ENCODE results near the gene NRAP. TPM values are rescaled to one million over a fixed set of nuclear protein-coding genes. Genes with fewer than 3 reads are reported as not detected.

NRAP gene
- total RNA-seq, 4 donors from 2014 or later = 0.07 to 0.37 TPM; not detected in 2

GRCh38 chr10:113581092-113581491 lies 82.7 kb downstream of the NRAP start:
- H3K9me3 ChIP-seq = no peaks in the 10 kb centered on the region
- H3K4me1 ChIP-seq = no peaks in the 10 kb centered on the region
- H3K27me3 ChIP-seq = no peaks in the 10 kb centered on the region
- H3K4me3 ChIP-seq = no peak overlapping the region
- no peak overlapping the region for H3K27ac ChIP-seq
- no peaks in the 10 kb centered on the region for H3K36me3 ChIP-seq
- DNase-seq = no peak
- intact Hi-C loops (cut with DNase I; ENCODE audit: low total_unique reads) = no loop called here
- TF ChIP-seq CTCF (IDR thresholded peaks at IDR 0.05) (no peak), POLR2A (IDR thresholded peaks at IDR 0.05) (no peak)

GRCh38 chr10:113578773-113579172 lies 85.1 kb downstream of the NRAP start:
- no peaks in the 10 kb centered on the region for H3K36me3 ChIP-seq
- intact Hi-C loops (cut with DNase I; ENCODE audit: low total_unique reads) = no loop called here
- H3K4me1 ChIP-seq = no peaks in the 10 kb centered on the region
- TF ChIP-seq POLR2A (IDR thresholded peaks at IDR 0.05) = no peak
- TF ChIP-seq CTCF (IDR thresholded peaks at IDR 0.05) = no peak
- no peak overlapping the region for H3K4me3 ChIP-seq
- no peaks in the 10 kb centered on the region for H3K9me3 ChIP-seq
- no peak overlapping the region for H3K27ac ChIP-seq
- no peak for DNase-seq
- H3K27me3 ChIP-seq = no peaks in the 10 kb centered on the region

GRCh38 chr10:113576852-113577251 lies 87.0 kb downstream of the NRAP start:
- H3K27me3 ChIP-seq = no peaks in the 10 kb centered on the region
- intact Hi-C loops (cut with DNase I; ENCODE audit: low total_unique reads) = no loop called here
- H3K27ac ChIP-seq = no peak overlapping the region
- DNase-seq = no peak
- H3K9me3 ChIP-seq = no peaks in the 10 kb centered on the region
- TF ChIP-seq CTCF (IDR thresholded peaks at IDR 0.05) (no peak), POLR2A (IDR thresholded peaks at IDR 0.05) (no peak)
- H3K4me3 ChIP-seq = no peak overlapping the region
- no peaks in the 10 kb centered on the region for H3K36me3 ChIP-seq
- H3K4me1 ChIP-seq = no peaks in the 10 kb centered on the region

GRCh38 chr10:113573368-113573767 lies 90.5 kb downstream of the NRAP start:
- intact Hi-C loops (cut with DNase I; ENCODE audit: low total_unique reads) = no loop called here
- DNase-seq = no peak
- H3K27ac ChIP-seq = no peak overlapping the region
- no peak overlapping the region for H3K4me3 ChIP-seq
- H3K4me1 ChIP-seq = no peaks in the 10 kb centered on the region
- H3K36me3 ChIP-seq = no peaks in the 10 kb centered on the region
- H3K27me3 ChIP-seq = no peaks in the 10 kb centered on the region
- H3K9me3 ChIP-seq = no peaks in the 10 kb centered on the region
- TF ChIP-seq POLR2A (IDR thresholded peaks at IDR 0.05) (no peak), CTCF (IDR thresholded peaks at IDR 0.05) (no peak)

GRCh38 chr10:113572520-113573290 lies 91.1 kb downstream of the NRAP start:
- intact Hi-C loops (cut with DNase I; ENCODE audit: low total_unique reads) = no loop called here

More at GRCh38 chr10:113572520-113573290, 91.1 kb downstream of the NRAP start:
- H3K4me3 ChIP-seq = no peak overlapping the region
- TF ChIP-seq CTCF (IDR thresholded peaks at IDR 0.05) = no peak
- no peaks in the 10 kb centered on the region for H3K36me3 ChIP-seq
- H3K27me3 ChIP-seq = no peaks in the 10 kb centered on the region
- no peak overlapping the region for H3K27ac ChIP-seq
- no peaks in the 10 kb centered on the region for H3K4me1 ChIP-seq
- DNase-seq = no peak
- no peaks in the 10 kb centered on the region for H3K9me3 ChIP-seq
